HFF-Myc (cell line): ENCODE results near the gene COL8A1.
"Not testable (repeated sequence)": the region's sequence is repeated elsewhere in the genome, so short reads cannot be mapped to it uniquely, and the experiment has no call there.

Experiments used
- DNase-seq: peaks from one replicate; pipeline ENCODE4 v3.0.0-alpha.2; 2011; ENCODE audit warnings: low read depth; ENCODE audit errors: extremely low read depth
- H3K4me3 ChIP-seq: replicated peaks from 2 replicates; pipeline ENCODE4 v1.5.1; 2011; ENCODE audit warnings: low read depth, mild to moderate bottlenecking, control low read depth, low read length
- TF ChIP-seq, protein P1 (sequence below): IDR thresholded peaks from 2 replicates; pipeline ENCODE4 v1.5.1; 2012; ENCODE audit warnings: mild to moderate bottlenecking, low read depth, low read length, control low read depth; ENCODE audit errors: missing control alignments

COL8A1 gene

DNA sequence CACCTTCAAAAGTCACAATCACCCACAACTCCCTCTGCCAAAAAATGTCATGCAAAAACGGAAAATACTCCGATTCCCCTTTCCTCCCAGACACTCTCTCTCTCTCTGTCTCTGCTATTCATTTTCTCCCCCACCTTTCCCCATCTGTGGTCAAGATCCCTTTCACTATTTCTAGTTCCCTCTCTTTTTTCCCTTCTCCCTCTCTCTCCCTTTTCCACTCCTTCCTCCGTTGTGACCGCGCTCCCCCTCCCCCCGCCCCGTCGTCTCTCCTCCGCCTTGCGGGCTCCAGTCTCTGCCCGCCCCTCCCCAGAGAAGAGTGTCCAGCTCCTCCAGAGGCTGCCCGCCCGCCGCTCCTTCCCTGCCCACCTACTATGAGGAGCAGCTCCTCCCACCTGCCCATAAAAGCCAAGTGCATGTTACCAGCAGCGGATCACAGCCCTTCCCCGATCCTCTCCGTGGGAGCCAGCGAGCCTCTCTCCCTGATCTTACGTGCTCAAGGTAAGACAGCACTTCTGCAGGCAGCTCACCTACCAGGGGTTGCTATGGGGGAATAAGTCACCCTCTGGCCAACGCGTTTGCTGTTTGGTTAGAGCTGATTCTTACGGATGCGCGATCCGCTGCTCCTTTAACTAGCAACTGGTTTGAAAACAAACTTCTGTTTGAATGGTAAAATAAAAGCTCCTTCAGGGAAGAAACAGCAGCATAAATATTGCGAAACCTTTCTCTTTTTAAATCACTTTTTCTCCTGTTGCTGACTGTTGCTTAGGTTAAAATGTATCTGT lies at the start of gene COL8A1:
Gene COL8A1, plus strand, starts transcription at position 428 of the 782 bp plus-strand sequence. CDS start 152,089 bp downstream, outside the sequence.
- DNase-seq: no peak
- TF ChIP-seq, protein P1, sequence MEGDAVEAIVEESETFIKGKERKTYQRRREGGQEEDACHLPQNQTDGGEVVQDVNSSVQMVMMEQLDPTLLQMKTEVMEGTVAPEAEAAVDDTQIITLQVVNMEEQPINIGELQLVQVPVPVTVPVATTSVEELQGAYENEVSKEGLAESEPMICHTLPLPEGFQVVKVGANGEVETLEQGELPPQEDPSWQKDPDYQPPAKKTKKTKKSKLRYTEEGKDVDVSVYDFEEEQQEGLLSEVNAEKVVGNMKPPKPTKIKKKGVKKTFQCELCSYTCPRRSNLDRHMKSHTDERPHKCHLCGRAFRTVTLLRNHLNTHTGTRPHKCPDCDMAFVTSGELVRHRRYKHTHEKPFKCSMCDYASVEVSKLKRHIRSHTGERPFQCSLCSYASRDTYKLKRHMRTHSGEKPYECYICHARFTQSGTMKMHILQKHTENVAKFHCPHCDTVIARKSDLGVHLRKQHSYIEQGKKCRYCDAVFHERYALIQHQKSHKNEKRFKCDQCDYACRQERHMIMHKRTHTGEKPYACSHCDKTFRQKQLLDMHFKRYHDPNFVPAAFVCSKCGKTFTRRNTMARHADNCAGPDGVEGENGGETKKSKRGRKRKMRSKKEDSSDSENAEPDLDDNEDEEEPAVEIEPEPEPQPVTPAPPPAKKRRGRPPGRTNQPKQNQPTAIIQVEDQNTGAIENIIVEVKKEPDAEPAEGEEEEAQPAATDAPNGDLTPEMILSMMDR: no peak
- peak within 1 kb of the TSS; percentile 52 for H3K4me3 ChIP-seq

DNA sequence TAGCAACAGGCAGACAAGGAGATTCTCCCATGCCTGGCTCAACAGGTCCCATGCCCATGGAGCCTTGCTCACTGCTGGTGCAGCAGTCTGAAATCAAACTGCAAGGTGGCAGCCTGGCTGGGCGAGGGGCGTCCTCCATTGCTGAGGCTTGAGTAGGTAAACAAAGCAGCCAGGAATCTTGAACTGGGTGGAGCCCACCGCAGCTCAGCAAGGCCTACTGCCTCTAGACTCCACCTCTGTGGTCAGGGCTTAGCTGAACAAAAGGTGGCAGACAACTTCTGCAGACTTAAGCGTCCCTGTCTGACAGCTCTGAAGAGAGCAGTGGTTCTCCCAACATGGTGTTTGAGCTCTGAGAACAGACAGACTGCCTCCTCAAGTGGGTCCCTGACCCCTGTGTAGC lies 49.2 kb upstream of the COL8A1 start:
- H3K4me3 ChIP-seq, DNase-seq: not testable (repeated sequence)

DNA sequence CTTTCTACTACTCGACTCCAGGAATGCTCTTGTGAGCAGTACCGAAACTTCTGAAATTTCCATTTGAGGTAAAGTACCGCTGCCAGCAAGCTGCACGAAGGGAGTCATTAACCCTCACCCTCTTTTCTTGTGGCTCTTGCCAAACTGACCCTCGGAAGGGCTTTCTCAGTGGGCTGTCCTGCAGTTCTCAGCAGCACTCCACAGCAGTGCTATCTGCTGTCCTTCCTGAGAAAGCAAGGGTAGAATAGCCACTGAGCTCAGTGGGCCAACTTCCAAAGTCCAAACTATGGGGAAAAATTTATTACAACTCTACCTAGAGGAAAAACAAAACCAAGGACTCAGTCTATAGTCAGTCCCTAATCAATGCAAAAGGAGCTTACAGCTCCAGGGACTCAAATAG lies 38.5 kb upstream of the COL8A1 start:
- TF ChIP-seq, protein P1: no peak
- no peak for DNase-seq
- no peak overlapping the region for H3K4me3 ChIP-seq

DNA sequence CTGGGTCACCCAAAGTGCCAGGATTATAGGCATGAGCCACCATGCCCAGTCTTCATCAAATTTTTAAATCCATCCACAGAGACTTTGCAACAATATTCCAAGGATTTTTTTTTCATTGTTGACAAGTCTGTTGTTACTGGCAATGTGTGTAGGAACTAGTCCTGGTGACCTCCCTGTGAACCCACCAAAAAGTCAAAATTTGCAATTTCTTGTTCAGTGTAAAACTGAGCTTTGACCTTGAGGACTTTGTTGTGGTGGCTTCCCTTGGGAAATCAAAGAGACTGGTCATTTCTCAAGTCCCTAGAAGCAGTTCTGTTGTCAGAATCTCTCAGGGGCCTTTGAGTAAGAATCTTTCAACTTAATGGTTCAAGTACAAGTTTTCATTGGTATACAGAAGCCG lies 36.9 kb upstream of the COL8A1 start:
- TF ChIP-seq, protein P1: no peak
- H3K4me3 ChIP-seq: no peak overlapping the region
- no peak for DNase-seq

DNA sequence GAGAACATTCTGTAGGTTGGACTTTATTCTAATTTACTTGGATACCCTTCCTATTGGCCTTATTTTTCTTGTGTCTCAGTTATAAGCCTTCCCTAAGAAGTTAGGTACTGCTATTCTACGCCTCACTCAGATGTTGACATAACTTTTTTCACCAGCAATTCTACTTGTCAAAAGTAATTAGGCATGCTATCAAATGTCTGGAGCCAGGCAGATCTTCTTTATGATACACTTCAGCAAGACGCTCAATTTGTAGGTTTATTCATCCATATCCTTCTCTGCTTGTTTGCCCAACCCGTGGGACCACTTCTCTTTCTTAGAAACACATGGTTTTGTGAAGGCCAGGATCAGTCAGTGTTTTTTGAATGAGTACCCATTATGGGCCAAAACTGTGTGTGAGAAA lies 36.2 kb upstream of the COL8A1 start:
- DNase-seq: no peak
- TF ChIP-seq, protein P1: no peak
- no peak overlapping the region for H3K4me3 ChIP-seq

DNA sequence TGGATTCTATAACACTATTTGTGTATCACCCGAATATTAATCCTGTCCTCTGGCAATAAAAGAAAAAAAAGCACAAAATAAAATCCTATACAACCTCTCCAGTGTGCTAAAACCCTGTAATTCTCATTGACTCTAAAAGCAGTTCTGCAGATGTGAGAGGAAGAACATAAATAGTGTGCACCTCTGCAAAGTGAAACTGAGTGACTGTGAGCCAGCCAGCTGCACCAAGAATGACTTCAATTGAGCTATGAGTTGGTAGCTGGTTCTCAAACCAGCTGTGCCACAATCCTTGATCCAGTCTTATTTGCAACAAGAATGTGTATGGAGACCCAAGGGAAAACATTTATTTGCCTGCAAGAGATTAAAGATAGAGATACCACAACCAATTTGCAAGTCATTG lies 31.2 kb upstream of the COL8A1 start:
- H3K4me3 ChIP-seq: no peak overlapping the region
- no peak for DNase-seq
- TF ChIP-seq, protein P1: no peak

DNA sequence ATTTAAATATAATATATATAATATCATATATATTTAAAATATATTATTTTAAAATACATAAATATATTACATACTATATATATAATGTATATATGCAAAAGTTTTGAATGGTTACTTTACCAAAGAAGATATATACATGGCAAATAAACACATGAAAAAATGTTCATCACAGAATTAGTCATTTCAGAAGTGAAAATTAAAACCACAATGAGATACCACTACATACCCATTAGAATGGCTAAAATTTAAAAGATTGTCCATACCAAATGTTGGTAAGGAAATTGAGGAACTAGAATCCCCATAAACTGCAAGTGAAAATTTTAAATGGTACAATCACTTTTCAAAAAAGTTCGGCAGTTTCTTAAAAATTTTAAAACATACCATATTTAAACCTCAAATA lies 23.6 kb upstream of the COL8A1 start:
- DNase-seq: no peak
- TF ChIP-seq, protein P1: no peak
- no peak overlapping the region for H3K4me3 ChIP-seq
